Ovary (tissue), 3 donors: ENCODE data around the gene TLL2.

Experiments
- EP300 ChIP-seq: sonication (generic); formaldehyde crosslinking; IDR thresholded peaks from one replicate; pipeline ENCODE4 v1.6.1; 2017; ENCODE audit warnings: antibody characterized with exemption
- POLR2A ChIP-seq: fragments of 450-650 bp; IDR thresholded peaks from one replicate; pipeline ENCODE4 v1.6.1; 2017; ENCODE audit warnings: antibody characterized with exemption, mild to moderate bottlenecking, moderate library complexity
- TF ChIP-seq, protein P1 (sequence below), 3 donors: fragments of 450-650 bp in 2 of 3; fragments of 200-600 bp in 1 of 3; IDR thresholded peaks; one replicate each; pipeline versions ENCODE4 v1.5.1 to v1.8.0; 2016 to 2022; ENCODE audit warnings: antibody characterized with exemption in 3 of 3, mild to moderate bottlenecking in 1 of 3
- donor health status: DM: no; HTN: no; CAD: no.

DNA sequence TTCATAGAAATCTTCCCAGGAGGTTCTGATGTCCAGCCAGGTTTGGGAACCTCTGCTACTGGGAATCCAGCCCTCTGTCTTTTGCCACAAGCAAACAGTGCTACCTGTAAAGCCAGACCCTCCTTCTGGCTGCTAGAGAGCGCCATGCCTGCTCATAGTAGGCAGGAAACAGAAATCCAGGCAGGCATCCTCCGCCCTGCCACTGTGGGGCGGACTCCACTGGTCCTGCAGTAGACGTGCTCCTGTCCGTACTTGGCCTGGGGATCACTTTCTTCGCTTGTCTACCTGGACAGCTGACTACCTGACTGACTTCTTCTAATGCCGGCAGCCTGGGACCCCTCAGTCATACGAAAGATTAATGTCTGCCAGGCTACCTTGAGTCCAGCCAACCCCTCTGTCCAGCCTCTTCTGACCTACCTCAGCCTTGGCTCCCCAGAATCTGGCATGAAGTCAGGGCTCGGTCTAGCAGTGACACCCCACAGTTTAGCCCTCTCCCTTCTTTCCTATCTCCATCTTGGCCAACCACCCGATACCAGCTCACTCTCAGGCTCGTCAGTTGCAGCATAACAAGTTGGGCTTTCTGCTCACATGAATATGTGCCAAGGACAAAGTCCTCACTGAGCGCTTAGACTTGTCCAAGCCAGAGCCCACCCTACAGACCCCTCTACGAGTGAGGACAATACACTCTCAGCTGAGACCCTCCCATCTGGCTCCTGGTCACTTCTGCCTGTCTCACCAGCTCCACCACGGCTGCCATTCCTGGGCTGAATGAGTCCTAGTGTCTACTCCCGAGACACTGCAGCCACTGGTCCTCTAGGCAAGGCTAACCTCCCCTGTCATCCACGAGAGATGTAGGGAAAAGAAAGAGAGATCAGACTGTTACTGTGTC lies 111.1 kb downstream of the TLL2 start:
- TF ChIP-seq, protein P1, sequence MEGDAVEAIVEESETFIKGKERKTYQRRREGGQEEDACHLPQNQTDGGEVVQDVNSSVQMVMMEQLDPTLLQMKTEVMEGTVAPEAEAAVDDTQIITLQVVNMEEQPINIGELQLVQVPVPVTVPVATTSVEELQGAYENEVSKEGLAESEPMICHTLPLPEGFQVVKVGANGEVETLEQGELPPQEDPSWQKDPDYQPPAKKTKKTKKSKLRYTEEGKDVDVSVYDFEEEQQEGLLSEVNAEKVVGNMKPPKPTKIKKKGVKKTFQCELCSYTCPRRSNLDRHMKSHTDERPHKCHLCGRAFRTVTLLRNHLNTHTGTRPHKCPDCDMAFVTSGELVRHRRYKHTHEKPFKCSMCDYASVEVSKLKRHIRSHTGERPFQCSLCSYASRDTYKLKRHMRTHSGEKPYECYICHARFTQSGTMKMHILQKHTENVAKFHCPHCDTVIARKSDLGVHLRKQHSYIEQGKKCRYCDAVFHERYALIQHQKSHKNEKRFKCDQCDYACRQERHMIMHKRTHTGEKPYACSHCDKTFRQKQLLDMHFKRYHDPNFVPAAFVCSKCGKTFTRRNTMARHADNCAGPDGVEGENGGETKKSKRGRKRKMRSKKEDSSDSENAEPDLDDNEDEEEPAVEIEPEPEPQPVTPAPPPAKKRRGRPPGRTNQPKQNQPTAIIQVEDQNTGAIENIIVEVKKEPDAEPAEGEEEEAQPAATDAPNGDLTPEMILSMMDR (IDR thresholded peaks at IDR 0.05) = no peak
- TF ChIP-seq EP300 (no peak), POLR2A (no peak)
